Epithelial cell of esophagus (primary cell): Measurements from ENCODE around the gene KCNA2.

Experiments
- DNase-seq: peaks from one replicate; pipeline ENCODE4 v3.0.0; 2010; ENCODE audit warnings: low read depth
- H3K4me3 ChIP-seq: 2 replicates; pipeline ENCODE4 v1.5.1; 2011; ENCODE audit warnings: mild to moderate bottlenecking, low read length, control low read depth
- CTCF ChIP-seq: IDR thresholded peaks from 2 replicates; pipeline ENCODE4 v1.5.1; 2011; ENCODE audit warnings: low read depth, mild to moderate bottlenecking, low read length, control low read depth, inconsistent platforms; ENCODE audit not compliant: insufficient read depth; ENCODE audit errors: missing control alignments

Gene KCNA2

GRCh38 chr1:110595353-110595710 lies 10.8 kb downstream of the KCNA2 start:
- H3K4me3 ChIP-seq, result no peak overlapping the region
- DNase-seq, result no peak
- no peak for TF ChIP-seq CTCF

GRCh38 chr1:110594456-110595352 lies 11.5 kb downstream of the KCNA2 start:
- no peak for TF ChIP-seq CTCF
- H3K4me3 ChIP-seq, result no peak overlapping the region
- DNase-seq, result no peak

GRCh38 chr1:110593902-110594301 lies 12.3 kb downstream of the KCNA2 start:
- no peak for TF ChIP-seq CTCF
- no peak overlapping the region for H3K4me3 ChIP-seq
- no peak for DNase-seq

- no peak for TF ChIP-seq CTCF
- no peak overlapping the region for H3K4me3 ChIP-seq
- DNase-seq, result no peak
Measured at GRCh38 chr1:110591956-110592355, 14.2 kb downstream of the KCNA2 start.

GRCh38 chr1:110588991-110589390 lies 17.2 kb downstream of the KCNA2 start:
- no peak overlapping the region for H3K4me3 ChIP-seq
- DNase-seq, result no peak
- TF ChIP-seq CTCF, result no peak

- DNase-seq, result no peak
- H3K4me3 ChIP-seq, result no peak overlapping the region
- no peak for TF ChIP-seq CTCF
Measured at GRCh38 chr1:110588486-110588885, 17.7 kb downstream of the KCNA2 start.

- TF ChIP-seq CTCF, result no peak
- DNase-seq, result no peak
Measured at GRCh38 chr1:110587906-110588305, 18.3 kb downstream of the KCNA2 start.

More at GRCh38 chr1:110587906-110588305, 18.3 kb downstream of the KCNA2 start:
- H3K4me3 ChIP-seq, result no peak overlapping the region
